Measurements from ENCODE around the gene IL17RC. TPM values are rescaled to one million over a fixed set of nuclear protein-coding genes. Genes with fewer than 3 reads are reported as not detected.
"Not testable (repeated sequence)": the region's sequence is repeated elsewhere in the genome, so short reads cannot be mapped to it uniquely, and the experiment has no call there.

The IL17RC gene
- total RNA-seq, 1 donor from 2014 or later = 36.6 TPM

DNA sequence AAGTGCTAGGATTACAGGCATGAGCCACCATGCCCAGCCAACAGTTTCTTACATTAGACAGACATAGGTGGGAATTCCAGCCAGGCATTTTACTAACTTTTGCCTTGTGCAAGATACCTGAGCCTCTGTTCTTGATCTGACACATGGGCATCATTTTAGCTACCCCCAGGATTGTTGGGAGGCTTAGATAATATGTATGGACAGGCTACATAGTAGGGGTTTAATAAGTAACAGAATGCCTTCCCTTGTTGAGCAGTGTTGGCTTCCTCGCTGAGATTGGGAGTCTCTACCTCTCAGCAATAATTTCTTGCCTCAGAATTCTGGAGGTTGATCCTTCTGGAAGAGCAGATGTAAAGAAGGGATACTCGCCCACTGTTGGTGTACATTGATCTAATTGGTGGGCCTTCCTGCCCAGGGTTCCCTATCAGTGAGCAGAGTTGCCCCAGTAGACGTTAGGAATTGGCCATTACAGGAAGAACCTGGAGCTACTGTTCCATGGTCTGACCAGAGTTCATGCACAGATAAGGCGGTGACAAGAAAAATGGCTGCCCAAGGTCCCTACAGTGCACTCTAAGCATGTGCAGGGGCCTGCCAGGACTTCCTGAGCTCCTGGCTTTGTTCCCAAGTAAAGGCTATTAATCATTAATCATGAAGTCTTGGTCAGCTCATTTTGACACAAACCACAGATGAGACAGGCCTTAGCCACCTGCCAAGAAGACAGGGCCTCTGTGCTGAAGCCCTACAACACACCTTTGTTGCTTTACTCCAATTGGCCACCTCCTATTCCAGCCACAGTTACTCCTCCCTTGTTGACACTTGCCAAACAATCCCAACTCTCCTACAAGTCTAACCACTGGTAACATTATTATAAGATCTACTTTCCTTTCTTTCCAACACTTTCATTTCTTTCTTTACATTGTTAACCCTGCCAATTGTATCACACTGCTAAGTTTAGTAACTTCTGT lies 19.2 kb upstream of the IL17RC start:
- DNase-seq (ENCODE audit: extremely low spot score, unreplicated experiment) = no peak
- no peak for TF ChIP-seq CTCF (IDR thresholded peaks at IDR 0.05)
- Mint-ChIP-seq H3K27me3 (ENCODE audit: unreplicated experiment) (no peaks in the 10 kb centered on the region), H3K27ac (ENCODE audit: unreplicated experiment) (no peak overlapping the region), H3K4me1 (ENCODE audit: unreplicated experiment) (peaks cover 39% of the 10 kb centered on the region), H3K9me3 (ENCODE audit: unreplicated experiment) (no peaks in the 10 kb centered on the region), H3K36me3 (ENCODE audit: unreplicated experiment) (peaks cover 20% of the 10 kb centered on the region), H3K4me3 (ENCODE audit: unreplicated experiment) (no peak overlapping the region)

DNA sequence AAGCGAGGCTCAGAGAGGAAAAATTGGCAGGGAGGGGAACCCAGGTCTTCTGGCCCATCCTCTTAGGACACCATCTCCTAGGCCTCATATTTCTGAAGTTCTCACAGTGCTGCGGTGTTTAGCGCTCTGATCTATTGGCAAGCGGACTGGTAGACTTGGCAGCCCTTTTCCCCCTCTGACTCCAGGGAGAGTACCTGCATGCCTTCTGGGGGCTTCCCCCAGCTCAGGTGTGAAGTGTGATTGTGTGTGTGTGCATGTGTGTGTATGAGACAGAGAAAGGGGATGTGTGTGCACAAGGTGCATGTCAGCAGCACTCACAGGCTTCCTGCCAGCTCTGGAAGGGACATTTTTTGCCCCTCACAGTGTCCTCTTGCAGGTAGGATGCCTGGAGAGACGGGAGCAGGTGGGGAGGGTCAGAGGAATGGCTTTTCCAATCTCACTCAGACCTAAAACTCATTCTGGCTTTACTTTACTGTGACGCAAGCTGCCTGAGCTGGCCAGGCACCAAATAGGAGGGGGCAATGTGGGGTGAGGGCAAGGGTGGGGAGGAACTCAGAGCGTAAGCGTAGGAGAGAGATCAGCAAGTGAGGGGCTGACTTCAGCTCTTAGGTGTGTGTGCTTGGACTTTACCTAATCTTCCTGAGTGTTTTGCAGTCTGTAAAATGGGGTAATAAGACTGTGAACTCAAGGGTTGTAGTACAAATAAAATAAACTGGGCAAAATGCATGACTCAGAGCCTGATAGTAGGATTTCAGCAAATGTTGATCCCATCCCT lies 18.2 kb upstream of the IL17RC start:
- no peak overlapping the region for H3K4me3 Mint-ChIP-seq (ENCODE audit: unreplicated experiment)
- H3K27me3 Mint-ChIP-seq (ENCODE audit: unreplicated experiment) = no peaks in the 10 kb centered on the region
- no peaks in the 10 kb centered on the region for H3K9me3 Mint-ChIP-seq (ENCODE audit: unreplicated experiment)
- H3K27ac Mint-ChIP-seq (ENCODE audit: unreplicated experiment) = no peak overlapping the region
- H3K4me1 Mint-ChIP-seq (ENCODE audit: unreplicated experiment) = peaks cover 42% of the 10 kb centered on the region
- peaks cover 13% of the 10 kb centered on the region for H3K36me3 Mint-ChIP-seq (ENCODE audit: unreplicated experiment)
- no peak for DNase-seq (ENCODE audit: extremely low spot score, unreplicated experiment)
- no peak for TF ChIP-seq CTCF (IDR thresholded peaks at IDR 0.05)

DNA sequence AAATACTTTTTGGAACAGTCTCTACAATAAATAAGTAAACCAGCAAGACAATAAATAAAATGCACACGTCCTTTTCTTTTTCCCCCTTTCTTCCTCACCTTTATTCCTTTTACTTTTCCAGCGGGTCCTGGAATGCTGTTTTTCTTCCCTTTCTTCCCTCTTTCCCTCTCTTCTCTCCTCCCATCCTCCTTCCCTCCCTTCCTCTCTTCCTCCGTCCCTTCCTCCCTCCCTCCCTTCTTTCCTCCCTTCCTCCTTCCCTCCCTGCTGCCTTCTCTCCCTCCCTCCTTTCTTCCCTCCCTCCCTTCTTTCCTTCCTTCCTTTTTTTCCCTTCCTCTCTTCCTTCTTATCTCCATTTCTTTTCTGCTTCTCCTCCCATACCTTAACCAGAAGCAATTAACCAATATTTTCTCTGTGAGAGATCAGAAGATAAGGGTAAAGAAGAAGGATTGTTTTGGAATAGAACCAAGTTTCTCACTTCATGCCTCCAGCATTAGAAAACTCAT lies 17.6 kb upstream of the IL17RC start:
- H3K9me3 Mint-ChIP-seq (ENCODE audit: unreplicated experiment) = no peaks in the 10 kb centered on the region
- H3K36me3 Mint-ChIP-seq (ENCODE audit: unreplicated experiment) = peaks cover 7% of the 10 kb centered on the region
- DNase-seq (ENCODE audit: extremely low spot score, unreplicated experiment) = no peak
- peaks cover 38% of the 10 kb centered on the region for H3K4me1 Mint-ChIP-seq (ENCODE audit: unreplicated experiment)
- TF ChIP-seq CTCF (IDR thresholded peaks at IDR 0.05) = no peak
- no peak overlapping the region for H3K4me3 Mint-ChIP-seq (ENCODE audit: unreplicated experiment)
- no peaks in the 10 kb centered on the region for H3K27me3 Mint-ChIP-seq (ENCODE audit: unreplicated experiment)
- H3K27ac Mint-ChIP-seq (ENCODE audit: unreplicated experiment) = no peak overlapping the region

DNA sequence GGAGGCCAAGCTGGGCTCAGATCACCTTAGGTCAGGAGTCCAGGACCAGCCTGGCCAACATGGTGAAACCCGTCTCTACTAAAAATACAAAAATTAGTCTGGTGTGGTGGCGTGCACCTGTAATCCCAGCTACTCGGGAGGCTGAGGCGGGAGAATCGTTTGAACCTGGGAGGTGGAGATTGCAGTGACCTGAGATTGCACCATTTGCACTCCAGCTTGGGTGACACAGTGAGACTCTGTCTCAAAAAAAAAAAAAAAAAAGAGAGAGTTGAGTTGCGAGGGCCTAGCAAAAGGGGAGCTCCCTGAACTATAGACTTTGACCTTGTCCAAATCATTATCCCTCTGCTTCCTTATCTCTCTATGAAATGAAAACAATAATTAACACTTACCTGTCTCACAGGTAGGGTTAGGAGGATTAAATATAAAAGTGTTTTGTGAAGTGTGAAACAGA lies 15.9 kb upstream of the IL17RC start:
- peaks cover 32% of the 10 kb centered on the region for H3K4me1 Mint-ChIP-seq (ENCODE audit: unreplicated experiment)
- not testable (repeated sequence) for H3K4me3 Mint-ChIP-seq (ENCODE audit: unreplicated experiment); H3K27ac Mint-ChIP-seq (ENCODE audit: unreplicated experiment); DNase-seq (ENCODE audit: extremely low spot score, unreplicated experiment); H3K27me3 Mint-ChIP-seq (ENCODE audit: unreplicated experiment); H3K36me3 Mint-ChIP-seq (ENCODE audit: unreplicated experiment); H3K9me3 Mint-ChIP-seq (ENCODE audit: unreplicated experiment)

GRCh38 chr3:9901967-9902366 lies 14.9 kb upstream of the IL17RC start:
- H3K36me3 Mint-ChIP-seq (ENCODE audit: unreplicated experiment) = no peaks in the 10 kb centered on the region
- no peaks in the 10 kb centered on the region for H3K27me3 Mint-ChIP-seq (ENCODE audit: unreplicated experiment)
- H3K4me1 Mint-ChIP-seq (ENCODE audit: unreplicated experiment) = peaks cover 27% of the 10 kb centered on the region
- H3K27ac Mint-ChIP-seq (ENCODE audit: unreplicated experiment) = no peak overlapping the region
- TF ChIP-seq CTCF (IDR thresholded peaks at IDR 0.05) = no peak
- no peak overlapping the region for H3K4me3 Mint-ChIP-seq (ENCODE audit: unreplicated experiment)
- no peaks in the 10 kb centered on the region for H3K9me3 Mint-ChIP-seq (ENCODE audit: unreplicated experiment)
- no peak for DNase-seq (ENCODE audit: extremely low spot score, unreplicated experiment)

Data from osteocyte (in vitro differentiated cells).